Measurements from ENCODE around the gene SERINC5.

SERINC5 gene

DNA sequence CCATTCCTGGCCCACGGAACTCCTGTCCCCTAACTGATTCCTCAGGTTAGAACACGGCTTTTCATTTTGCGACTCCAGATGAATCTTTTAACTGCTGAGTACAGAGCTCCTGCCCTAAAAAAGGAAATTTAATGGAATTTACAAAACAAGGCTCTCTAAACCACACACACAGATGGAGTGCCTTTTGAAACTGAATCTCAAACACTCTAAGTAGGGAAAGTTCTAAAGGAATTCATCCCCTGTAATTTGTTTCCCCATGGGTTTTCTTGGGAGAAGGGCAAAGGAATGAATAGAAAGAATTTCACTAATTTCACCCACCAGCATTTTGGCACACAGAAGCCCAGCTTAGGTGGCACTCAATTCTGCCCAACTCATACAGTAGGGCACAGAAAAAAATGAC, 114.2 kb downstream of the SERINC5 start:
- TF ChIP-seq RARB (CRISPR knock-in tag; IDR thresholded peaks at IDR 0.05) (no peak), TCF4 (CRISPR knock-in tag; IDR thresholded peaks at IDR 0.05; ENCODE audit: borderline replicate concordance) (no peak), ESRRG (CRISPR knock-in tag; IDR thresholded peaks at IDR 0.05) (no peak), SNAI2 (CRISPR knock-in tag; IDR thresholded peaks at IDR 0.05) (no peak), CSDC2 (CRISPR knock-in tag; IDR thresholded peaks at IDR 0.05) (no peak), PPARA (CRISPR knock-in tag; IDR thresholded peaks at IDR 0.05; ENCODE audit: borderline replicate concordance) (no peak)
- TF ChIP-seq, protein P1, sequence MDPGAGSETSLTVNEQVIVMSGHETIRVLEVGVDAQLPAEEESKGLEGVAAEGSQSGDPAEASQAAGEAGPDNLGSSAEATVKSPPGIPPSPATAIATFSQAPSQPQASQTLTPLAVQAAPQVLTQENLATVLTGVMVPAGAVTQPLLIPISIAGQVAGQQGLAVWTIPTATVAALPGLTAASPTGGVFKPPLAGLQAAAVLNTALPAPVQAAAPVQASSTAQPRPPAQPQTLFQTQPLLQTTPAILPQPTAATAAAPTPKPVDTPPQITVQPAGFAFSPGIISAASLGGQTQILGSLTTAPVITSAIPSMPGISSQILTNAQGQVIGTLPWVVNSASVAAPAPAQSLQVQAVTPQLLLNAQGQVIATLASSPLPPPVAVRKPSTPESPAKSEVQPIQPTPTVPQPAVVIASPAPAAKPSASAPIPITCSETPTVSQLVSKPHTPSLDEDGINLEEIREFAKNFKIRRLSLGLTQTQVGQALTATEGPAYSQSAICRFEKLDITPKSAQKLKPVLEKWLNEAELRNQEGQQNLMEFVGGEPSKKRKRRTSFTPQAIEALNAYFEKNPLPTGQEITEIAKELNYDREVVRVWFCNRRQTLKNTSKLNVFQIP (CRISPR knock-in tag; IDR thresholded peaks at IDR 0.05; ENCODE audit: borderline replicate concordance, low read depth), result no peak
- TF ChIP-seq, protein P2, sequence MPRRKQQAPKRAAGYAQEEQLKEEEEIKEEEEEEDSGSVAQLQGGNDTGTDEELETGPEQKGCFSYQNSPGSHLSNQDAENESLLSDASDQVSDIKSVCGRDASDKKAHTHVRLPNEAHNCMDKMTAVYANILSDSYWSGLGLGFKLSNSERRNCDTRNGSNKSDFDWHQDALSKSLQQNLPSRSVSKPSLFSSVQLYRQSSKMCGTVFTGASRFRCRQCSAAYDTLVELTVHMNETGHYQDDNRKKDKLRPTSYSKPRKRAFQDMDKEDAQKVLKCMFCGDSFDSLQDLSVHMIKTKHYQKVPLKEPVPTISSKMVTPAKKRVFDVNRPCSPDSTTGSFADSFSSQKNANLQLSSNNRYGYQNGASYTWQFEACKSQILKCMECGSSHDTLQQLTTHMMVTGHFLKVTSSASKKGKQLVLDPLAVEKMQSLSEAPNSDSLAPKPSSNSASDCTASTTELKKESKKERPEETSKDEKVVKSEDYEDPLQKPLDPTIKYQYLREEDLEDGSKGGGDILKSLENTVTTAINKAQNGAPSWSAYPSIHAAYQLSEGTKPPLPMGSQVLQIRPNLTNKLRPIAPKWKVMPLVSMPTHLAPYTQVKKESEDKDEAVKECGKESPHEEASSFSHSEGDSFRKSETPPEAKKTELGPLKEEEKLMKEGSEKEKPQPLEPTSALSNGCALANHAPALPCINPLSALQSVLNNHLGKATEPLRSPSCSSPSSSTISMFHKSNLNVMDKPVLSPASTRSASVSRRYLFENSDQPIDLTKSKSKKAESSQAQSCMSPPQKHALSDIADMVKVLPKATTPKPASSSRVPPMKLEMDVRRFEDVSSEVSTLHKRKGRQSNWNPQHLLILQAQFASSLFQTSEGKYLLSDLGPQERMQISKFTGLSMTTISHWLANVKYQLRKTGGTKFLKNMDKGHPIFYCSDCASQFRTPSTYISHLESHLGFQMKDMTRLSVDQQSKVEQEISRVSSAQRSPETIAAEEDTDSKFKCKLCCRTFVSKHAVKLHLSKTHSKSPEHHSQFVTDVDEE (CRISPR knock-in tag; IDR thresholded peaks at IDR 0.05), result no peak
- TF ChIP-seq, protein P3, sequence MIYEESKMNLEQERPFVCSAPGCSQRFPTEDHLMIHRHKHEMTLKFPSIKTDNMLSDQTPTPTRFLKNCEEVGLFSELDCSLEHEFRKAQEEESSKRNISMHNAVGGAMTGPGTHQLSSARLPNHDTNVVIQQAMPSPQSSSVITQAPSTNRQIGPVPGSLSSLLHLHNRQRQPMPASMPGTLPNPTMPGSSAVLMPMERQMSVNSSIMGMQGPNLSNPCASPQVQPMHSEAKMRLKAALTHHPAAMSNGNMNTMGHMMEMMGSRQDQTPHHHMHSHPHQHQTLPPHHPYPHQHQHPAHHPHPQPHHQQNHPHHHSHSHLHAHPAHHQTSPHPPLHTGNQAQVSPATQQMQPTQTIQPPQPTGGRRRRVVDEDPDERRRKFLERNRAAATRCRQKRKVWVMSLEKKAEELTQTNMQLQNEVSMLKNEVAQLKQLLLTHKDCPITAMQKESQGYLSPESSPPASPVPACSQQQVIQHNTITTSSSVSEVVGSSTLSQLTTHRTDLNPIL (CRISPR knock-in tag; IDR thresholded peaks at IDR 0.05; ENCODE audit: low read depth), result no peak
- ATAC-seq, result no peak

DNA sequence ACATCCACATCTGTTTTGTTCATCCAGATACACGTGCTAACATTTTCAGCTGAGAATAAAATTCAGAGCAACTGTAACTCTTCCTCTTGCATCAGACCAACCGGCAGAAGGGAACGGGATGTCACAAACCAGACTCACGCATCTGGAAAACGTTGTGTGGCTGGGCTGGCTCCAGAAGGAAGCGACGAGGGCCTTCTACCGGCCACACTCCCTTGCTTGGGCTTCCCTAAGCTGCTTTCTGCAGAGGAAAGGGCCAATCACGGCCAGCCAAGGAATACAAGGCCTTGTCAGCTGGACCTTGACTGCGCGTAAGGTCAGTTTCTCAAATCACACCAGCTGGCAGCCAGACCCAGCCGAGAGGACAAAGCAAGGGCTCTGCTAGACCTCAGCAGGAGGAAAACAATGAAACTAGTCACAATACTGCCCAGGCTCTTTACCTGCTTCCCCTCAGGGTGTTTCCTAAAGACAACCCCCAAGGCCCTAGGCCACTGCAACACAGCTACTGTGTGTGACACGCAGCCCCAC, 114.6 kb downstream of the SERINC5 start:
- TF ChIP-seq RARB (CRISPR knock-in tag; IDR thresholded peaks at IDR 0.05) (no peak), ZNF70 (CRISPR knock-in tag; IDR thresholded peaks at IDR 0.05) (no peak), ZNF565 (CRISPR knock-in tag; conservative IDR thresholded peaks at IDR 0.05; ENCODE audit: low read depth) (no peak), ESRRG (CRISPR knock-in tag; IDR thresholded peaks at IDR 0.05) (no peak), CSDC2 (CRISPR knock-in tag; IDR thresholded peaks at IDR 0.05) (no peak), GLIS3 (CRISPR knock-in tag; IDR thresholded peaks at IDR 0.05) (no peak), ISL1 (CRISPR knock-in tag; IDR thresholded peaks at IDR 0.05) (no peak), ZC3H10 (CRISPR knock-in tag; IDR thresholded peaks at IDR 0.05) (no peak), ZFP30 (CRISPR knock-in tag; IDR thresholded peaks at IDR 0.05) (no peak), ARNTL (CRISPR knock-in tag; IDR thresholded peaks at IDR 0.05; ENCODE audit: borderline replicate concordance, low read depth) (no peak), PPARA (CRISPR knock-in tag; IDR thresholded peaks at IDR 0.05; ENCODE audit: borderline replicate concordance) (no peak), OSR1 (CRISPR knock-in tag; IDR thresholded peaks at IDR 0.05) (no peak), TOX (CRISPR knock-in tag; IDR thresholded peaks at IDR 0.05; ENCODE audit: borderline replicate concordance) (no peak)
- TF ChIP-seq, protein P4, sequence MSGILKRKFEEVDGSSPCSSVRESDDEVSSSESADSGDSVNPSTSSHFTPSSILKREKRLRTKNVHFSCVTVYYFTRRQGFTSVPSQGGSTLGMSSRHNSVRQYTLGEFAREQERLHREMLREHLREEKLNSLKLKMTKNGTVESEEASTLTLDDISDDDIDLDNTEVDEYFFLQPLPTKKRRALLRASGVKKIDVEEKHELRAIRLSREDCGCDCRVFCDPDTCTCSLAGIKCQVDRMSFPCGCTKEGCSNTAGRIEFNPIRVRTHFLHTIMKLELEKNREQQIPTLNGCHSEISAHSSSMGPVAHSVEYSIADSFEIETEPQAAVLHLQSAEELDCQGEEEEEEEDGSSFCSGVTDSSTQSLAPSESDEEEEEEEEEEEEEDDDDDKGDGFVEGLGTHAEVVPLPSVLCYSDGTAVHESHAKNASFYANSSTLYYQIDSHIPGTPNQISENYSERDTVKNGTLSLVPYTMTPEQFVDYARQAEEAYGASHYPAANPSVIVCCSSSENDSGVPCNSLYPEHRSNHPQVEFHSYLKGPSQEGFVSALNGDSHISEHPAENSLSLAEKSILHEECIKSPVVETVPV (CRISPR knock-in tag; IDR thresholded peaks at IDR 0.05), result no peak
- TF ChIP-seq, protein P2 (CRISPR knock-in tag; IDR thresholded peaks at IDR 0.05), result no peak
- TF ChIP-seq, protein P3 (CRISPR knock-in tag; IDR thresholded peaks at IDR 0.05; ENCODE audit: low read depth), result no peak
- ATAC-seq, result peak; percentile 30; the same call in 1 of the 3 replicates

Measured in SK-N-SH treated with all-trans-retinoic acid at 6 μM for 48 hours (cell line).